Keratinocyte (primary cell): ENCODE measurements around the gene C15orf61.

Source experiments
- CTCF ChIP-seq, 3 experiments: IDR thresholded peaks in 1 of 3; conservative IDR thresholded peaks in 1 of 3; optimal IDR thresholded peaks in 1 of 3; 2 replicates in 2 of 3; 3 replicates in 1 of 3; pipeline versions ENCODE3 to v1.5.1; 2011; ENCODE audit warnings: low read length in 3 of 3, mild to moderate bottlenecking in 3 of 3, moderate library complexity in 2 of 3, control low read depth in 1 of 3, inconsistent platforms in 1 of 3; ENCODE audit not compliant: insufficient read depth in 2 of 3; ENCODE audit errors: extremely low read depth in 1 of 3
- EZH2 ChIP-seq: IDR thresholded peaks from one replicate; pipeline ENCODE4 v1.6.1; 2012; ENCODE audit warnings: inconsistent platforms, mild to moderate bottlenecking, low read length, moderate library complexity

GRCh38 chr15:67550522-67550921, 29.6 kb downstream of the C15orf61 start:
- TF ChIP-seq CTCF (optimal IDR thresholded peaks at IDR 0.05 in 1 of 3, IDR thresholded peaks at IDR 0.05 in 1 of 3, conservative IDR thresholded peaks at IDR 0.05 in 1 of 3; ENCODE audit: extremely low read depth in 1 of 3, insufficient read depth in 2 of 3, low read length in 3 of 3) (no peak), EZH2 (no peak)
